ENCODE data around the gene CREG1.

Gene CREG1

GRCh38 chr1:167510881-167511280 lies 42.7 kb downstream of the CREG1 start:
- no peak for TF ChIP-seq POLR2AphosphoS5 (IDR thresholded peaks at IDR 0.05; ENCODE audit: low read depth)
- TF ChIP-seq SPI1 (IDR thresholded peaks at IDR 0.05; ENCODE audit: borderline replicate concordance, low read depth): no peak
- no peak for TF ChIP-seq CTCF (IDR thresholded peaks at IDR 0.05; ENCODE audit: insufficient read depth, low read length)
- TF ChIP-seq REST (IDR thresholded peaks at IDR 0.05; ENCODE audit: insufficient replicate concordance, low read depth): no peak
- TF ChIP-seq GABPA (IDR thresholded peaks at IDR 0.05; ENCODE audit: low read depth): no peak
- no peak overlapping the region for H3K27ac ChIP-seq (replicated peaks)
- no peak for DNase-seq (ENCODE audit: low read depth in 1 of 2, low spot score in 1 of 2)

GRCh38 chr1:167510244-167510643 lies 43.3 kb downstream of the CREG1 start:
- no peak for TF ChIP-seq REST (IDR thresholded peaks at IDR 0.05; ENCODE audit: insufficient replicate concordance, low read depth)
- TF ChIP-seq CTCF (IDR thresholded peaks at IDR 0.05; ENCODE audit: insufficient read depth, low read length): no peak
- TF ChIP-seq SPI1 (IDR thresholded peaks at IDR 0.05; ENCODE audit: borderline replicate concordance, low read depth): no peak
- no peak for TF ChIP-seq GABPA (IDR thresholded peaks at IDR 0.05; ENCODE audit: low read depth)
- no peak for TF ChIP-seq POLR2AphosphoS5 (IDR thresholded peaks at IDR 0.05; ENCODE audit: low read depth)
- H3K27me3 ChIP-seq (ENCODE audit: insufficient read depth, poor library complexity, severe bottlenecking): no peaks in the 10 kb centered on the region
- no peak overlapping the region for H3K27ac ChIP-seq (replicated peaks)
- no peak for DNase-seq (ENCODE audit: low read depth in 1 of 2, low spot score in 1 of 2)
- no peak overlapping the region for H3K4me3 ChIP-seq (replicated peaks; ENCODE audit: insufficient read depth, low read length)

More at GRCh38 chr1:167510881-167511280, 42.7 kb downstream of the CREG1 start:
- Histone ChIP-seq H3K4me3 (replicated peaks; ENCODE audit: insufficient read depth, low read length) (no peak overlapping the region), H3K27me3 (ENCODE audit: insufficient read depth, poor library complexity, severe bottlenecking) (no peaks in the 10 kb centered on the region)

GRCh38 chr1:167509587-167509986 lies 44.0 kb downstream of the CREG1 start:
- TF ChIP-seq CTCF (IDR thresholded peaks at IDR 0.05; ENCODE audit: insufficient read depth, low read length): no peak
- TF ChIP-seq REST (IDR thresholded peaks at IDR 0.05; ENCODE audit: insufficient replicate concordance, low read depth): no peak
- TF ChIP-seq POLR2AphosphoS5 (IDR thresholded peaks at IDR 0.05; ENCODE audit: low read depth): no peak
- no peak for DNase-seq (ENCODE audit: low read depth in 1 of 2, low spot score in 1 of 2)
- Histone ChIP-seq H3K27me3 (ENCODE audit: insufficient read depth, poor library complexity, severe bottlenecking) (no peaks in the 10 kb centered on the region), H3K4me3 (replicated peaks; ENCODE audit: insufficient read depth, low read length) (no peak overlapping the region), H3K27ac (replicated peaks) (no peak overlapping the region)
